HepG2 (cell line): ENCODE data around the gene CRYBA2. TPM values are rescaled to one million over a fixed set of nuclear protein-coding genes. Genes with fewer than 3 reads are reported as not detected.

ENCODE experiments used
- CAMTA2 ChIP-seq: sonication (generic); formaldehyde crosslinking; IDR thresholded peaks from 2 replicates; pipeline ENCODE4 v1.4.0; 2020; ENCODE audit warnings: mild to moderate bottlenecking, missing genetic modification reagents, borderline replicate concordance
- CENPT ChIP-seq: sonication (generic); formaldehyde crosslinking; IDR thresholded peaks from 2 replicates; pipeline ENCODE4 v1.8.0; 2022; ENCODE audit warnings: low read depth, mild to moderate bottlenecking, moderate library complexity, missing genetic modification reagents
- ETS1 ChIP-seq: sonication (generic); formaldehyde crosslinking; IDR thresholded peaks from 2 replicates; pipeline ENCODE4 v1.4.0; 2020; ENCODE audit warnings: missing genetic modification reagents
- FOXK1 ChIP-seq: sonication (generic); formaldehyde crosslinking; IDR thresholded peaks from 2 replicates; pipeline ENCODE4 v1.4.0; 2020; ENCODE audit warnings: low read depth, missing genetic modification reagents, borderline replicate concordance
- MAF1 ChIP-seq: sonication (generic); formaldehyde crosslinking; IDR thresholded peaks from 2 replicates; pipeline ENCODE4 v1.5.0; 2020; ENCODE audit warnings: missing genetic modification reagents, borderline replicate concordance
- PCBP1 ChIP-seq: fragments of 200-400 bp; formaldehyde crosslinking; IDR thresholded peaks from 2 replicates; pipeline ENCODE4 v1.6.1; 2017; ENCODE audit warnings: mild to moderate bottlenecking, low read depth, low read length, borderline replicate concordance
- PHF21A ChIP-seq: sonication (generic); formaldehyde crosslinking; IDR thresholded peaks from 2 replicates; pipeline ENCODE4 v1.5.0; 2020; ENCODE audit warnings: mild to moderate bottlenecking, missing genetic modification reagents
- RFXAP ChIP-seq: sonication (generic); formaldehyde crosslinking; IDR thresholded peaks from 2 replicates; pipeline ENCODE4 v1.4.0; 2020; ENCODE audit warnings: missing genetic modification reagents, borderline replicate concordance
- SMAD3 ChIP-seq: sonication (generic); formaldehyde crosslinking; IDR thresholded peaks from 2 replicates; pipeline ENCODE4 v1.4.0; 2020; ENCODE audit warnings: missing genetic modification reagents
- SPEN ChIP-seq: sonication (generic); formaldehyde crosslinking; IDR thresholded peaks from 2 replicates; pipeline ENCODE4 v1.5.1; 2020; ENCODE audit warnings: low read depth, mild to moderate bottlenecking, missing genetic modification reagents
- TBX2 ChIP-seq: sonication (generic); formaldehyde crosslinking; IDR thresholded peaks from 2 replicates; pipeline ENCODE4 v1.5.0; 2020; ENCODE audit warnings: missing genetic modification reagents, mild to moderate bottlenecking, borderline replicate concordance
- U2AF1 ChIP-seq: fragments of 200-400 bp; formaldehyde crosslinking; optimal IDR thresholded peaks from 2 replicates; pipeline ENCODE3; 2017; ENCODE audit warnings: mild to moderate bottlenecking, low read depth, low read length
- ZFP36L1 ChIP-seq: sonication (generic); formaldehyde crosslinking; IDR thresholded peaks from 2 replicates; pipeline ENCODE4 v1.8.0; 2022; ENCODE audit warnings: mild to moderate bottlenecking, missing genetic modification reagents, moderate library complexity
- ZNF468 ChIP-seq: sonication (generic); formaldehyde crosslinking; IDR thresholded peaks from 2 replicates; pipeline ENCODE4 v1.8.0; 2022; ENCODE audit warnings: mild to moderate bottlenecking, moderate library complexity, missing genetic modification reagents
- ZNF761 ChIP-seq: sonication (generic); formaldehyde crosslinking; conservative IDR thresholded peaks from 2 replicates; pipeline ENCODE4 v1.4.0; 2020; ENCODE audit warnings: mild to moderate bottlenecking, missing genetic modification reagents
- ZNF839 ChIP-seq: sonication (generic); formaldehyde crosslinking; IDR thresholded peaks from 2 replicates; pipeline ENCODE4 v1.4.0; 2020; ENCODE audit warnings: missing genetic modification reagents, mild to moderate bottlenecking, borderline replicate concordance
- polyA plus RNA-seq, 8 experiments: library from polyadenylated mRNA; depleted of rRNA in 3 of 8; stranded (reverse) in 7 of 8; unstranded in 1 of 8; fragments of >200 nt; fragmentation: Illumina TruSeq in 4 of 8; extraction: Trizol in 4 of 8; gene quantifications; 2 replicates each; pipeline versions ENCODE4 v1.2.1 to v1.2.3, GENCODE V29; 2011 to 2016; ENCODE audit warnings: low read depth in 4 of 8, missing spikeins in 1 of 8, mixed read lengths in 1 of 8; ENCODE audit not compliant: insufficient read depth in 1 of 8
- total RNA-seq, 5 experiments: library from RNA; depleted of rRNA; stranded (reverse); fragments of >200 nt; fragmentation: Illumina TruSeq; extraction: Trizol; gene quantifications; 2 replicates each; pipeline ENCODE4 v1.2.3, GENCODE V29; 2016; ENCODE audit warnings: low read depth in 1 of 5
- TF ChIP-seq, protein P1 (sequence below): sonication (generic); formaldehyde crosslinking; IDR thresholded peaks from 2 replicates; pipeline ENCODE4 v1.8.0; 2022; ENCODE audit warnings: low read depth, missing genetic modification reagents
- TF ChIP-seq, protein P2 (sequence below): sonication (generic); formaldehyde crosslinking; IDR thresholded peaks from 2 replicates; pipeline ENCODE4 v1.8.1; 2023; ENCODE audit warnings: mild to moderate bottlenecking, moderate library complexity, missing genetic modification reagents
- TF ChIP-seq, protein P3 (sequence below): sonication (generic); formaldehyde crosslinking; IDR thresholded peaks from 2 replicates; pipeline ENCODE4 v1.5.1; 2020; ENCODE audit warnings: missing genetic modification reagents, mild to moderate bottlenecking, borderline replicate concordance
- TF ChIP-seq, protein P4 (sequence below): IDR thresholded peaks from 2 replicates; pipeline ENCODE4 v1.6.1; 2016; ENCODE audit warnings: low read depth, control low read depth

The CRYBA2 gene
- total and polyA plus RNA-seq, 2 of the 13 experiments (the other 11 are each of a cell fraction or from before 2014, with no cell fraction given): not detected

GRCh38 chr2:218962859-218963492, 30.2 kb downstream of the CRYBA2 start (continued):
- TF ChIP-seq PHF21A (CRISPR knock-in tag) (no peak), CENPT (CRISPR knock-in tag) (0 out of 2 replicates have a peak, but pooled peaks have one; percentile 66), FOXK1 (peak; percentile 77; the same call in 1 of the 2 replicates), ZNF839 (no peak), CAMTA2 (CRISPR knock-in tag) (peak; percentile 61; the same call in 1 of the 2 replicates), ZNF468 (CRISPR knock-in tag) (no peak), ZNF761 (CRISPR knock-in tag) (peak; percentile 63; the same call in 1 of the 2 replicates), ZFP36L1 (CRISPR knock-in tag) (peak; percentile 56; the same call in 1 of the 2 replicates), RFXAP (CRISPR knock-in tag) (0 out of 2 replicates have a peak, but pooled peaks have one; percentile 67), PCBP1 (no peak), ETS1 (CRISPR knock-in tag) (no peak), TBX2 (CRISPR knock-in tag) (peak; percentile 88), MAF1 (CRISPR knock-in tag) (peak; percentile 80; the same call in 1 of the 2 replicates), SPEN (CRISPR knock-in tag) (peak; percentile 43; the same call in 1 of the 2 replicates), U2AF1 (no peak), SMAD3 (CRISPR knock-in tag) (peak; percentile 94)
- TF ChIP-seq, protein P1, sequence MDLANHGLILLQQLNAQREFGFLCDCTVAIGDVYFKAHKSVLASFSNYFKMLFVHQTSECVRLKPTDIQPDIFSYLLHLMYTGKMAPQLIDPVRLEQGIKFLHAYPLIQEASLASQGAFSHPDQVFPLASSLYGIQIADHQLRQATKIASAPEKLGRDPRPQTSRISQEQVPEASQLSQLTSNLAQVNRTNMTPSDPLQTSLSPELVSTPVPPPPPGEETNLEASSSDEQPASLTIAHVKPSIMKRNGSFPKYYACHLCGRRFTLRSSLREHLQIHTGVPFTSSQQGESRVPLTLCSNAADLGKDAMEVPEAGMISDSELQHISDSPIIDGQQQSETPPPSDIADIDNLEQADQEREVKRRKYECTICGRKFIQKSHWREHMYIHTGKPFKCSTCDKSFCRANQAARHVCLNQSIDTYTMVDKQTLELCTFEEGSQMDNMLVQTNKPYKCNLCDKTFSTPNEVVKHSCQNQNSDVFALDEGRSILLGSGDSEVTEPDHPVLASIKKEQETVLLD: no peak
- TF ChIP-seq, protein P2, sequence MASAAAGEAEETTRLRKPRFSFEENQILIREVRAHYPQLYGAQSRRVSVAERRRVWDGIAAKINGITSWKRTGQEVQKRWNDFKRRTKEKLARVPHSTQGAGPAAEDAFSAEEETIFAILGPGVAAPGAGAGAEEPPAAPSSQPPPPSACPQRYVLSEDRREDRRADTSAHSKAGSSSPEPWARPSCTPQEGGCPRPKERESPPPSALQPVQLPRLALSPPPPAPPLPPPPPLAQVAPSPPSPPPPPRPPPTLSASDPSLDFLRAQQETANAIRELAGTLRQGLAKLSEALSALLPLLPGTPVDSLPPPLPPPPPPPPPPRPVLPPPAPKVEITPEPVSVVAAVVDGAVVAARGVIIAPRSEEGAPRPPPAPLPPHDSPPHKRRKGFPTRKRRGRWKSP: peak; percentile 67; the same call in 1 of the 2 replicates
- TF ChIP-seq, protein P3, sequence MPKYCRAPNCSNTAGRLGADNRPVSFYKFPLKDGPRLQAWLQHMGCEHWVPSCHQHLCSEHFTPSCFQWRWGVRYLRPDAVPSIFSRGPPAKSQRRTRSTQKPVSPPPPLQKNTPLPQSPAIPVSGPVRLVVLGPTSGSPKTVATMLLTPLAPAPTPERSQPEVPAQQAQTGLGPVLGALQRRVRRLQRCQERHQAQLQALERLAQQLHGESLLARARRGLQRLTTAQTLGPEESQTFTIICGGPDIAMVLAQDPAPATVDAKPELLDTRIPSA (CRISPR knock-in tag): no peak
- TF ChIP-seq, protein P4, sequence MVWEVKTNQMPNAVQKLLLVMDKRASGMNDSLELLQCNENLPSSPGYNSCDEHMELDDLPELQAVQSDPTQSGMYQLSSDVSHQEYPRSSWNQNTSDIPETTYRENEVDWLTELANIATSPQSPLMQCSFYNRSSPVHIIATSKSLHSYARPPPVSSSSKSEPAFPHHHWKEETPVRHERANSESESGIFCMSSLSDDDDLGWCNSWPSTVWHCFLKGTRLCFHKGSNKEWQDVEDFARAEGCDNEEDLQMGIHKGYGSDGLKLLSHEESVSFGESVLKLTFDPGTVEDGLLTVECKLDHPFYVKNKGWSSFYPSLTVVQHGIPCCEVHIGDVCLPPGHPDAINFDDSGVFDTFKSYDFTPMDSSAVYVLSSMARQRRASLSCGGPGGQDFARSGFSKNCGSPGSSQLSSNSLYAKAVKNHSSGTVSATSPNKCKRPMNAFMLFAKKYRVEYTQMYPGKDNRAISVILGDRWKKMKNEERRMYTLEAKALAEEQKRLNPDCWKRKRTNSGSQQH: peak; percentile 64; the same call in 1 of the 2 replicates
